ENCODE data around the gene TOP3A. TPM values are rescaled to one million over a fixed set of nuclear protein-coding genes. Genes with fewer than 3 reads are reported as not detected.

TOP3A gene
- total RNA-seq, 6 experiments from 2014 or later = 23.0 to 26.4 (median 24.0) TPM

DNA sequence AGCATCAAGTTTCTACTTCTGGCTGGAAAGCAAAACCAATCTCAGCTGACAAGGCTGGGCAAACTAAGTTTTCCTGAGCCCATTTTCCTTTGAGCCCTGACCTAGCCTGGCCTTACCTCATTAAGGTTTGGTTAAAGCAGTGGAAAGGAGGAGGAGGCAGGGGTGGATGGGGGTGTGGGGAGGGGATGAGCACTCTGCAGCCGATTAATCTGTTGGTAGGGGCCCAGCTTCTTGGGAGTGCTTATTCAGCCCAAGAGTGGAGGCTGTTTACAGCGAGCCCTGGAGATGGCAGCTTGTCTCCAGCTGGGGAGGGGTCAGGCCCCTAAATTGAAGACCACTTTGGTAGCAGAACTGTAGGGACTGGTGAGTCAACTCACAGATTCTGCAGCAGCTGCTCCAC lies 12.3 kb upstream of the TOP3A start:
- Mint-ChIP-seq H3K27me3 (ENCODE audit: insufficient read depth) (peaks cover 1% of the 10 kb centered on the region), H3K27ac (no peak overlapping the region), H3K4me1 (ENCODE audit: low read depth) (no peaks in the 10 kb centered on the region), H3K9me3 (no peaks in the 10 kb centered on the region), H3K36me3 (ENCODE audit: low read depth) (peaks cover 9% of the 10 kb centered on the region; the same call in 1 of the 2 replicates), H3K4me3 (no peak overlapping the region)
- TF ChIP-seq, protein P1, sequence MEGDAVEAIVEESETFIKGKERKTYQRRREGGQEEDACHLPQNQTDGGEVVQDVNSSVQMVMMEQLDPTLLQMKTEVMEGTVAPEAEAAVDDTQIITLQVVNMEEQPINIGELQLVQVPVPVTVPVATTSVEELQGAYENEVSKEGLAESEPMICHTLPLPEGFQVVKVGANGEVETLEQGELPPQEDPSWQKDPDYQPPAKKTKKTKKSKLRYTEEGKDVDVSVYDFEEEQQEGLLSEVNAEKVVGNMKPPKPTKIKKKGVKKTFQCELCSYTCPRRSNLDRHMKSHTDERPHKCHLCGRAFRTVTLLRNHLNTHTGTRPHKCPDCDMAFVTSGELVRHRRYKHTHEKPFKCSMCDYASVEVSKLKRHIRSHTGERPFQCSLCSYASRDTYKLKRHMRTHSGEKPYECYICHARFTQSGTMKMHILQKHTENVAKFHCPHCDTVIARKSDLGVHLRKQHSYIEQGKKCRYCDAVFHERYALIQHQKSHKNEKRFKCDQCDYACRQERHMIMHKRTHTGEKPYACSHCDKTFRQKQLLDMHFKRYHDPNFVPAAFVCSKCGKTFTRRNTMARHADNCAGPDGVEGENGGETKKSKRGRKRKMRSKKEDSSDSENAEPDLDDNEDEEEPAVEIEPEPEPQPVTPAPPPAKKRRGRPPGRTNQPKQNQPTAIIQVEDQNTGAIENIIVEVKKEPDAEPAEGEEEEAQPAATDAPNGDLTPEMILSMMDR (IDR thresholded peaks at IDR 0.05) = no peak
- DNase-seq = no peak

DNA sequence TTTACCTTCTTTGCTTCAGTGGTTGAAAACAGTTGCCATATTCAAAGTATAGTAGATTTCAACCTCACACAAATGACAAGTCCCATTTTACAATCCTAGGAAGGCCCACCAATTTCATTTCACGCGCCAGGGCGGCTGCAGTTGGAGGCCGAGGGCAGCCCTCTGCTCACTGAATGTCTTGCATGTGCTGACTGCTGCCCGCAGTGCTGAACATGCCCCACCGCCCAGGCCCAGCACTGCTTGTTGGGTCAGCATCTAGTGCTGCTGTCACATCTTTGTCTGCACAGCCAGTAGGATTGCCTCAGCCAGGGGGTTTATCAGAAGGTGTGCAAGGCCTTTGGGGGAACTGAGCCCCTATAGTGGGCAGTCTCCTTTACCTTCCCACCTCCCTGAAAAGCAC lies 11.8 kb upstream of the TOP3A start:
- no peaks in the 10 kb centered on the region for H3K4me1 Mint-ChIP-seq (ENCODE audit: low read depth)
- H3K9me3 Mint-ChIP-seq = no peaks in the 10 kb centered on the region
- no peak for DNase-seq
- H3K4me3 Mint-ChIP-seq = no peak overlapping the region
- H3K27me3 Mint-ChIP-seq (ENCODE audit: insufficient read depth) = no peaks in the 10 kb centered on the region; the same call in 1 of the 2 replicates
- H3K36me3 Mint-ChIP-seq (ENCODE audit: low read depth) = peaks cover 5% of the 10 kb centered on the region; the same call in 1 of the 2 replicates
- TF ChIP-seq, protein P1 (IDR thresholded peaks at IDR 0.05) = no peak
- no peak overlapping the region for H3K27ac Mint-ChIP-seq

- Mint-ChIP-seq H3K36me3 (ENCODE audit: low read depth) (peaks cover 5% of the 10 kb centered on the region; the same call in 1 of the 2 replicates), H3K27ac (no peak overlapping the region), H3K4me1 (ENCODE audit: low read depth) (no peaks in the 10 kb centered on the region), H3K9me3 (no peaks in the 10 kb centered on the region), H3K27me3 (ENCODE audit: insufficient read depth) (no peaks in the 10 kb centered on the region; the same call in 1 of the 2 replicates), H3K4me3 (no peak overlapping the region)
- TF ChIP-seq, protein P1 (IDR thresholded peaks at IDR 0.05) = no peak
- no peak for DNase-seq
Measured at GRCh38 chr17:18326039-18326438, 11.2 kb upstream of the TOP3A start.

- H3K4me1 Mint-ChIP-seq (ENCODE audit: low read depth) = peaks cover 10% of the 10 kb centered on the region
- no peak overlapping the region; the same call in 1 of the 2 replicates for H3K27ac Mint-ChIP-seq
- H3K9me3 Mint-ChIP-seq = no peaks in the 10 kb centered on the region
- peaks cover 5% of the 10 kb centered on the region; the same call in 1 of the 2 replicates for H3K36me3 Mint-ChIP-seq (ENCODE audit: low read depth)
- DNase-seq = no peak
- H3K27me3 Mint-ChIP-seq (ENCODE audit: insufficient read depth) = no peaks in the 10 kb centered on the region; the same call in 1 of the 2 replicates
- TF ChIP-seq, protein P1 (IDR thresholded peaks at IDR 0.05) = 0 out of 2 replicates have a peak, but pooled peaks have one; percentile 8
- no peak overlapping the region for H3K4me3 Mint-ChIP-seq
Measured at GRCh38 chr17:18324140-18325050, 9.6 kb upstream of the TOP3A start.

DNA sequence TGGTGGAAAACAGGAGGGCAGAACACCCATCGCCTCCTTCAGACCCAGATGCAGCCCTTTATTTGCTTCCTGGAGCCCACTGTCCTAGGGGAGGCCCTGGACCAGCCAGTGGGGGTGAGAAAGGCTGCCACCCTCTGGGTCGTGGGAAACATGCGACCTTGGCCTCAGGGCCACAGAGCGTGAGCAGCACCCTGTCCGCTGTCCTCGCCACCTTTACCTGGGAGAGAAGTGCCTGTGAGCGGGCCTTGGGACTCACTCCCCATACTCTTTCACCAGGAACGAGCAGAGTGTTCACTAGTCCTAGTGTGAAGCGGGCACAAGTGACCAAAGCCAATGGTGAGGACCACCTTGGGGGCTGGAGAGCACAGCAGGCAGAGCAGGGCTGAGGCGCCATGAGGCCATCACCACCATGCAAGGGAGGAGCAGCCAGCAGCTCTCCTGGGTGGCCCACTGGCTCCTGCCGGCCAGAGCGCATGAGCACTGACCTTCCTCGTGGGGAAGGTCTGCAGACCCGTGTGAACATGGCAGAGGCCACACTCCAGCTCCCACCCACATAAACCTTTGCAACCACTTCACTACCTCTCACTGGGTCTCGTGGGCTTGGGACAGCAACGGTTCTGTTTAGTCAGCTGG lies 8.8 kb upstream of the TOP3A start:
- Mint-ChIP-seq H3K9me3 (no peaks in the 10 kb centered on the region), H3K36me3 (ENCODE audit: low read depth) (peaks cover 5% of the 10 kb centered on the region; the same call in 1 of the 2 replicates), H3K27me3 (ENCODE audit: insufficient read depth) (no peaks in the 10 kb centered on the region; the same call in 1 of the 2 replicates), H3K4me1 (ENCODE audit: low read depth) (peaks cover 18% of the 10 kb centered on the region), H3K27ac (no peak overlapping the region), H3K4me3 (no peak overlapping the region)
- TF ChIP-seq, protein P1 (IDR thresholded peaks at IDR 0.05) = no peak
- DNase-seq = no peak

Measured in HFFc6 (cell line).